ENCODE results near the gene PRPF40B.
"Not testable (repeated sequence)": the region's sequence is repeated elsewhere in the genome, so short reads cannot be mapped to it uniquely, and the experiment has no call there.

The PRPF40B gene

GRCh38 chr12:49604856-49605255 lies 18.5 kb upstream of the PRPF40B start:
- peaks cover 1 to 3% of the 10 kb centered on the region in 2 donors for H3K36me3 ChIP-seq (replicated peaks in 1 of 2; ENCODE audit: control insufficient read depth in 2 of 2, insufficient read depth in 2 of 2, low read length in 2 of 2)
- WGBS, 2 donors (ENCODE audit: extremely low coverage in 2 of 2, insufficient read length in 2 of 2, insufficient replicate concordance in 1 of 2): no CpG with 5 or more reads among the region's 5 CpGs

GRCh38 chr12:49605539-49605938 lies 17.8 kb upstream of the PRPF40B start, which contains the start of gene FAM186B:
Gene FAM186B, minus strand, starts transcription at chr12:49605639. Its CDS starts 162 bp downstream, at chr12:49605477.
- no CpG with 5 or more reads among the region's 4 CpGs for WGBS, 2 donors (ENCODE audit: extremely low coverage in 2 of 2, insufficient read length in 2 of 2, insufficient replicate concordance in 1 of 2)
- not testable (repeated sequence) for H3K4me2 ChIP-seq (ENCODE audit: insufficient read depth, low read length, poor library complexity, severe bottlenecking); H3K79me1 ChIP-seq (ENCODE audit: low read depth, low read length); H2BK120ac ChIP-seq (ENCODE audit: low read depth, low read length); H2AK5ac ChIP-seq (ENCODE audit: low read depth, low read length); H3K23ac ChIP-seq (ENCODE audit: low read depth, low read length, poor library complexity); H2BK12ac ChIP-seq (ENCODE audit: low read length); DNase-seq (ENCODE audit: low spot score); H2BK15ac ChIP-seq (ENCODE audit: low read length); H3K9ac ChIP-seq (ENCODE audit: low read depth, low read length, poor library complexity); H3K36me3 ChIP-seq (replicated peaks in 1 of 2; ENCODE audit: control insufficient read depth in 2 of 2, insufficient read depth in 2 of 2, low read length in 2 of 2); H3K18ac ChIP-seq (ENCODE audit: low read length); H4K91ac ChIP-seq (ENCODE audit: low read depth, low read length, poor library complexity); H2AFZ ChIP-seq (ENCODE audit: low read length); H3K9me3 ChIP-seq (replicated peaks in 1 of 2; ENCODE audit: control insufficient read depth in 2 of 2, insufficient read depth in 1 of 2, low read depth in 1 of 2, low read length in 2 of 2); H3K27ac ChIP-seq (replicated peaks; ENCODE audit: low read length); H2BK5ac ChIP-seq (ENCODE audit: low read length); H3K4ac ChIP-seq (ENCODE audit: low read length); H3K14ac ChIP-seq (ENCODE audit: low read length); H3K27me3 ChIP-seq (ENCODE audit: control insufficient read depth in 3 of 3, insufficient read depth in 3 of 3, low read depth in 1 of 3, low read length in 3 of 3); H3K4me3 ChIP-seq (ENCODE audit: low read length in 2 of 2); H4K8ac ChIP-seq (ENCODE audit: low read depth, low read length); H3K4me1 ChIP-seq (ENCODE audit: control insufficient read depth in 2 of 2, insufficient read depth in 1 of 2, low read depth in 1 of 2, low read length in 2 of 2)

More at GRCh38 chr12:49604856-49605255, 18.5 kb upstream of the PRPF40B start:
- Histone ChIP-seq H3K4ac (ENCODE audit: low read length) (no peak overlapping the region), H3K79me1 (ENCODE audit: low read depth, low read length) (no peaks in the 10 kb centered on the region), H2AFZ (ENCODE audit: low read length) (no peak overlapping the region), H2AK5ac (ENCODE audit: low read depth, low read length) (no peak overlapping the region), H2BK120ac (ENCODE audit: low read depth, low read length) (no peak overlapping the region), H3K14ac (ENCODE audit: low read length) (no peak overlapping the region), H4K8ac (ENCODE audit: low read depth, low read length) (no peak overlapping the region), H3K27me3 (ENCODE audit: control insufficient read depth in 3 of 3, insufficient read depth in 3 of 3, low read depth in 1 of 3, low read length in 3 of 3) (no peaks in the 10 kb centered on the region), H2BK5ac (ENCODE audit: low read length) (no peak overlapping the region), H3K18ac (ENCODE audit: low read length) (no peak overlapping the region), H2BK15ac (ENCODE audit: low read length) (no peak overlapping the region), H3K9ac (ENCODE audit: low read depth, low read length, poor library complexity) (no peak overlapping the region), H3K4me1 (ENCODE audit: control insufficient read depth in 2 of 2, insufficient read depth in 1 of 2, low read depth in 1 of 2, low read length in 2 of 2) (peaks cover 0 to 2% of the 10 kb centered on the region in 2 donors), H3K23ac (ENCODE audit: low read depth, low read length, poor library complexity) (no peak overlapping the region), H3K4me2 (ENCODE audit: insufficient read depth, low read length, poor library complexity, severe bottlenecking) (no peak overlapping the region), H3K9me3 (replicated peaks in 1 of 2; ENCODE audit: control insufficient read depth in 2 of 2, insufficient read depth in 1 of 2, low read depth in 1 of 2, low read length in 2 of 2) (peaks cover 0 to 7% of the 10 kb centered on the region in 2 donors), H2BK12ac (ENCODE audit: low read length) (no peak overlapping the region), H4K91ac (ENCODE audit: low read depth, low read length, poor library complexity) (no peak overlapping the region), H3K27ac (replicated peaks; ENCODE audit: low read length) (no peak overlapping the region), H3K4me3 (ENCODE audit: low read length in 2 of 2) (no peak overlapping the region)
- DNase-seq (ENCODE audit: low spot score): no peak

GRCh38 chr12:49609059-49609874 lies 14.1 kb upstream of the PRPF40B start:
- no peak overlapping the region for H3K4me3 ChIP-seq (ENCODE audit: low read length in 2 of 2)
- H3K23ac ChIP-seq (ENCODE audit: low read depth, low read length, poor library complexity): no peak overlapping the region
- H4K91ac ChIP-seq (ENCODE audit: low read depth, low read length, poor library complexity): no peak overlapping the region
- H3K9me3 ChIP-seq (replicated peaks in 1 of 2; ENCODE audit: control insufficient read depth in 2 of 2, insufficient read depth in 1 of 2, low read depth in 1 of 2, low read length in 2 of 2): peaks cover 0 to 13% of the 10 kb centered on the region in 2 donors
- peak overlapping the region; percentile 24 for H2AK5ac ChIP-seq (ENCODE audit: low read depth, low read length)
- no peak overlapping the region for H2BK15ac ChIP-seq (ENCODE audit: low read length)
- DNase-seq (ENCODE audit: low spot score): no peak
- no peak overlapping the region for H2BK120ac ChIP-seq (ENCODE audit: low read depth, low read length)
- H3K27ac ChIP-seq (replicated peaks; ENCODE audit: low read length): no peak overlapping the region
- H3K4ac ChIP-seq (ENCODE audit: low read length): no peak overlapping the region
- no peak overlapping the region for H3K18ac ChIP-seq (ENCODE audit: low read length)
- no peak overlapping the region for H4K8ac ChIP-seq (ENCODE audit: low read depth, low read length)
- no peak overlapping the region for H3K14ac ChIP-seq (ENCODE audit: low read length)
- no peaks in the 10 kb centered on the region for H3K36me3 ChIP-seq (replicated peaks in 1 of 2; ENCODE audit: control insufficient read depth in 2 of 2, insufficient read depth in 2 of 2, low read length in 2 of 2)
- no peaks in the 10 kb centered on the region for H3K27me3 ChIP-seq (ENCODE audit: control insufficient read depth in 3 of 3, insufficient read depth in 3 of 3, low read depth in 1 of 3, low read length in 3 of 3)
- no peaks in the 10 kb centered on the region for H3K79me1 ChIP-seq (ENCODE audit: low read depth, low read length)
- H3K9ac ChIP-seq (ENCODE audit: low read depth, low read length, poor library complexity): no peak overlapping the region
- H2AFZ ChIP-seq (ENCODE audit: low read length): no peak overlapping the region
- peak overlapping the region; percentile 69 for H2BK5ac ChIP-seq (ENCODE audit: low read length)
- no CpG with 5 or more reads among the region's 2 CpGs for WGBS, 2 donors (ENCODE audit: extremely low coverage in 2 of 2, insufficient read length in 2 of 2, insufficient replicate concordance in 1 of 2)
- no peak overlapping the region for H3K4me2 ChIP-seq (ENCODE audit: insufficient read depth, low read length, poor library complexity, severe bottlenecking)
- peaks cover 0 to 2% of the 10 kb centered on the region in 2 donors for H3K4me1 ChIP-seq (ENCODE audit: control insufficient read depth in 2 of 2, insufficient read depth in 1 of 2, low read depth in 1 of 2, low read length in 2 of 2)
- no peak overlapping the region for H2BK12ac ChIP-seq (ENCODE audit: low read length)

GRCh38 chr12:49609875-49610154 lies 13.5 kb upstream of the PRPF40B start:
- Histone ChIP-seq H4K91ac (ENCODE audit: low read depth, low read length, poor library complexity) (no peak overlapping the region), H3K27me3 (ENCODE audit: control insufficient read depth in 3 of 3, insufficient read depth in 3 of 3, low read depth in 1 of 3, low read length in 3 of 3) (no peaks in the 10 kb centered on the region), H3K14ac (ENCODE audit: low read length) (no peak overlapping the region), H2BK12ac (ENCODE audit: low read length) (no peak overlapping the region), H3K27ac (replicated peaks; ENCODE audit: low read length) (no peak overlapping the region), H2AFZ (ENCODE audit: low read length) (no peak overlapping the region), H3K79me1 (ENCODE audit: low read depth, low read length) (no peaks in the 10 kb centered on the region), H4K8ac (ENCODE audit: low read depth, low read length) (no peak overlapping the region), H3K36me3 (replicated peaks in 1 of 2; ENCODE audit: control insufficient read depth in 2 of 2, insufficient read depth in 2 of 2, low read length in 2 of 2) (no peaks in the 10 kb centered on the region), H3K9ac (ENCODE audit: low read depth, low read length, poor library complexity) (no peak overlapping the region), H3K4me3 (ENCODE audit: low read length in 2 of 2) (no peak overlapping the region), H2BK15ac (ENCODE audit: low read length) (no peak overlapping the region), H3K4me1 (ENCODE audit: control insufficient read depth in 2 of 2, insufficient read depth in 1 of 2, low read depth in 1 of 2, low read length in 2 of 2) (peaks cover 0 to 2% of the 10 kb centered on the region in 2 donors), H3K4ac (ENCODE audit: low read length) (no peak overlapping the region), H2BK120ac (ENCODE audit: low read depth, low read length) (no peak overlapping the region), H2BK5ac (ENCODE audit: low read length) (no peak overlapping the region), H3K4me2 (ENCODE audit: insufficient read depth, low read length, poor library complexity, severe bottlenecking) (no peak overlapping the region), H3K23ac (ENCODE audit: low read depth, low read length, poor library complexity) (no peak overlapping the region), H3K18ac (ENCODE audit: low read length) (no peak overlapping the region), H3K9me3 (replicated peaks in 1 of 2; ENCODE audit: control insufficient read depth in 2 of 2, insufficient read depth in 1 of 2, low read depth in 1 of 2, low read length in 2 of 2) (peaks cover 0 to 13% of the 10 kb centered on the region in 2 donors), H2AK5ac (ENCODE audit: low read depth, low read length) (no peak overlapping the region)
- no CpG with 5 or more reads among the region's 1 CpG for WGBS, 2 donors (ENCODE audit: extremely low coverage in 2 of 2, insufficient read length in 2 of 2, insufficient replicate concordance in 1 of 2)
- DNase-seq (ENCODE audit: low spot score): no peak

All from neuronal stem cell (in vitro differentiated cells).